Fibroblast of upper back skin (primary cell): ENCODE data around the gene PNPLA1.
"Not testable (repeated sequence)": the region's sequence is repeated elsewhere in the genome, so short reads cannot be mapped to it uniquely, and the experiment has no call there.

Source experiments
- DNase-seq: peaks from one replicate; pipeline ENCODE4 v3.0.0-alpha.2; 2013

PNPLA1 gene

GRCh38 chr6:36337814-36338213, 68.0 kb downstream of the PNPLA1 start:
- no peak for DNase-seq

- DNase-seq, result not testable (repeated sequence)
These were observed 68.4 kb downstream of the PNPLA1 start for GRCh38 chr6:36338223-36338622.

GRCh38 chr6:36339146-36339545, 69.3 kb downstream of the PNPLA1 start:
- DNase-seq, result no peak

GRCh38 chr6:36340306-36340617, 70.4 kb downstream of the PNPLA1 start:
- no peak for DNase-seq

GRCh38 chr6:36340618-36341454, 71.0 kb downstream of the PNPLA1 start:
- DNase-seq, result peak; percentile 62

GRCh38 chr6:36343109-36343680, 73.3 kb downstream of the PNPLA1 start:
- no peak for DNase-seq

GRCh38 chr6:36345681-36346466, 76.0 kb downstream of the PNPLA1 start:
- DNase-seq, result no peak

GRCh38 chr6:36346486-36347273, 76.8 kb downstream of the PNPLA1 start:
- no peak for DNase-seq

GRCh38 chr6:36347621-36348020, 77.8 kb downstream of the PNPLA1 start:
- DNase-seq, result no peak

- no peak for DNase-seq
These were observed 79.4 kb downstream of the PNPLA1 start for GRCh38 chr6:36349240-36349639.

- peak; percentile 28 for DNase-seq
These were observed 80.2 kb downstream of the PNPLA1 start for GRCh38 chr6:36350082-36350481.

GRCh38 chr6:36350681-36351571, 81.1 kb downstream of the PNPLA1 start:
- DNase-seq, result peak; percentile 93

- DNase-seq, result no peak
These were observed 82.8 kb downstream of the PNPLA1 start for GRCh38 chr6:36352477-36353157.

- DNase-seq, result peak; percentile 79
These were observed 83.6 kb downstream of the PNPLA1 start for GRCh38 chr6:36353411-36353915.

- DNase-seq, result no peak
These were observed 86.0 kb downstream of the PNPLA1 start for GRCh38 chr6:36355819-36356218.

GRCh38 chr6:36357872-36358225, 88.0 kb downstream of the PNPLA1 start:
- no peak for DNase-seq
